Esophagus muscularis mucosa (tissue), 3 donors: Measurements from ENCODE around the gene GADL1.

Source experiments
- CTCF ChIP-seq, 3 experiments: fragments of 200-600 bp in 2 of 3; fragments of 450-650 bp in 1 of 3; sonication (generic) in 2 of 3; IDR thresholded peaks; one replicate each; pipeline ENCODE4 v1.5.1; 2017 to 2019; ENCODE audit warnings: antibody characterized with exemption in 3 of 3, mild to moderate bottlenecking in 2 of 3, moderate library complexity in 1 of 3
- EP300 ChIP-seq: sonication (generic); formaldehyde crosslinking; IDR thresholded peaks from one replicate; pipeline ENCODE4 v1.6.1; 2017; ENCODE audit warnings: antibody characterized with exemption

- TF ChIP-seq CTCF (IDR thresholded peaks at IDR 0.05) = no peak
- TF ChIP-seq EP300 = no peak
Observed at GRCh38 chr3:30696896-30697295, 197.6 kb downstream of the GADL1 start.
